ENCODE measurements around the gene FAM135A. TPM values are rescaled to one million over a fixed set of nuclear protein-coding genes. Genes with fewer than 3 reads are reported as not detected.

FAM135A gene
- total RNA-seq, 3 donors from 2014 or later (not counting 1 experiment from before 2014, with no cell fraction given) = 4.8 to 9.3 (median 5.0) TPM

DNA sequence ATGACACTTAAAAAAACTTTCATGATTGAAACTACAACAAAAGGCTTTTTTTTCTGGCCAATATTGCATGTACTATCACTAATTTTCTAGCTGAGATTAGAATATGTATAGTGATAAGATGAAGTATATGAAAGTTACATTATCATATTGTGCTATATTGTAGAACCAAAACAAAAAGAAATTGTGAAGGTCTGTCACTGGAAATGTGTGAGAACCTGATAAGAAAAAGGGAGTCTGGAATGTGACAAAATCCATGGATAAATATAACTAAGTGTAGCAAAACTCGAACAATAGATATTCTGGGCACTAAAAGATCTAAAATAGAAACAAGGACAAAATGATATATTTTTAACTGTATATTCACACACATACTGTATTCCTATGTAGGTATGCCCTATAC is 36.7 kb upstream of the FAM135A start:
- ATAC-seq (no peak), DNase-seq (no peak)
- Histone ChIP-seq H3K27ac (ENCODE audit: low read length) (no peak overlapping the region), H3K4me3 (ENCODE audit: low read length) (no peak overlapping the region), H3K4me1 (ENCODE audit: control insufficient read depth, insufficient read depth, low read length) (no peaks in the 10 kb centered on the region), H3K36me3 (ENCODE audit: control insufficient read depth, insufficient read depth, low read length) (no peaks in the 10 kb centered on the region), H3K27me3 (ENCODE audit: control insufficient read depth, insufficient read depth, low read length) (peaks cover 2% of the 10 kb centered on the region), H3K9me3 (ENCODE audit: control insufficient read depth, insufficient read depth, low read length) (no peaks in the 10 kb centered on the region)
- Mint-ChIP-seq H3K9me3 (no peaks in the 10 kb centered on the region), H3K27ac (no peak overlapping the region), H3K4me1 (no peaks in the 10 kb centered on the region), H3K27me3 (ENCODE audit: low read depth in 2 of 2) (peaks cover 20 to 40% of the 10 kb centered on the region in 2 donors), H3K36me3 (no peaks in the 10 kb centered on the region), H3K4me3 (no peak overlapping the region)
- WGBS (ENCODE audit: insufficient coverage) = no CpG with 5 or more reads among the region's 1 CpG
- TF ChIP-seq, protein P1, sequence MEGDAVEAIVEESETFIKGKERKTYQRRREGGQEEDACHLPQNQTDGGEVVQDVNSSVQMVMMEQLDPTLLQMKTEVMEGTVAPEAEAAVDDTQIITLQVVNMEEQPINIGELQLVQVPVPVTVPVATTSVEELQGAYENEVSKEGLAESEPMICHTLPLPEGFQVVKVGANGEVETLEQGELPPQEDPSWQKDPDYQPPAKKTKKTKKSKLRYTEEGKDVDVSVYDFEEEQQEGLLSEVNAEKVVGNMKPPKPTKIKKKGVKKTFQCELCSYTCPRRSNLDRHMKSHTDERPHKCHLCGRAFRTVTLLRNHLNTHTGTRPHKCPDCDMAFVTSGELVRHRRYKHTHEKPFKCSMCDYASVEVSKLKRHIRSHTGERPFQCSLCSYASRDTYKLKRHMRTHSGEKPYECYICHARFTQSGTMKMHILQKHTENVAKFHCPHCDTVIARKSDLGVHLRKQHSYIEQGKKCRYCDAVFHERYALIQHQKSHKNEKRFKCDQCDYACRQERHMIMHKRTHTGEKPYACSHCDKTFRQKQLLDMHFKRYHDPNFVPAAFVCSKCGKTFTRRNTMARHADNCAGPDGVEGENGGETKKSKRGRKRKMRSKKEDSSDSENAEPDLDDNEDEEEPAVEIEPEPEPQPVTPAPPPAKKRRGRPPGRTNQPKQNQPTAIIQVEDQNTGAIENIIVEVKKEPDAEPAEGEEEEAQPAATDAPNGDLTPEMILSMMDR (IDR thresholded peaks at IDR 0.05) = no peak
- intact Hi-C loops (cut with micrococcal nuclease) = no loop called here

DNA sequence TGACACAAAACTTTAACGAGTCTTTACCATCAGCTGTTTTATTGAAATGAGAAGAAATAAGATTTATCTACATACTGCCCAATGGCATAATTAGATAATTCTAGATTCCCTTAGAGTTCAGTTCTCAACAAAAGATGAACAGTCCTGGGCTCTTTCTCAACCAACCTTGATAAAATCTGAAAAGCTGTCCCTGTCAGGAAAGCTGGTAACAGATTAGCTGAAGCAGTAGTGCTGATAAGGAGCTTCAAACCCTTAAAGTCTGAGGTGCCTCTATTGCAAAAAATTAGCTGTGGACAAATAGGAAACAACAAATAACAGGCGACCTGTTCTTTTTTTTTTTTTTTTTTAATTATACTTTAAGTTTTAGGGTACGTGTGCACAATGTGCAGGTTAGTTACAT is 35.9 kb upstream of the FAM135A start:
- H3K36me3 ChIP-seq (ENCODE audit: control insufficient read depth, insufficient read depth, low read length) = no peaks in the 10 kb centered on the region
- Mint-ChIP-seq H3K4me3 (no peak overlapping the region), H3K27ac (no peak overlapping the region), H3K36me3 (no peaks in the 10 kb centered on the region), H3K9me3 (no peaks in the 10 kb centered on the region), H3K27me3 (ENCODE audit: low read depth in 2 of 2) (peaks cover 20 to 38% of the 10 kb centered on the region in 2 donors), H3K4me1 (no peaks in the 10 kb centered on the region)
- no CpG with 5 or more reads among the region's 3 CpGs for WGBS (ENCODE audit: insufficient coverage)
- intact Hi-C loops (cut with micrococcal nuclease) = no loop called here
- DNase-seq = no peak
- no peaks in the 10 kb centered on the region for H3K27me3 ChIP-seq (ENCODE audit: control insufficient read depth, insufficient read depth, low read length)
- H3K27ac ChIP-seq (ENCODE audit: low read length) = no peak overlapping the region
- H3K4me1 ChIP-seq (ENCODE audit: control insufficient read depth, insufficient read depth, low read length) = no peaks in the 10 kb centered on the region
- no peaks in the 10 kb centered on the region for H3K9me3 ChIP-seq (ENCODE audit: control insufficient read depth, insufficient read depth, low read length)
- TF ChIP-seq, protein P1 (IDR thresholded peaks at IDR 0.05) = no peak
- no peak for ATAC-seq
- H3K4me3 ChIP-seq (ENCODE audit: low read length) = no peak overlapping the region

- H3K9me3 ChIP-seq (ENCODE audit: control insufficient read depth, insufficient read depth, low read length) = no peaks in the 10 kb centered on the region
- no peak overlapping the region for H3K4me3 ChIP-seq (ENCODE audit: low read length)
- Mint-ChIP-seq H3K9me3 (no peaks in the 10 kb centered on the region), H3K4me1 (no peaks in the 10 kb centered on the region), H3K27ac (no peak overlapping the region), H3K36me3 (no peaks in the 10 kb centered on the region), H3K4me3 (no peak overlapping the region), H3K27me3 (ENCODE audit: low read depth in 2 of 2) (peaks cover 11 to 29% of the 10 kb centered on the region in 2 donors)
- intact Hi-C loops (cut with micrococcal nuclease) = no loop called here
- DNase-seq (no peak), ATAC-seq (no peak)
- no peaks in the 10 kb centered on the region for H3K36me3 ChIP-seq (ENCODE audit: control insufficient read depth, insufficient read depth, low read length)
- no peak overlapping the region for H3K27ac ChIP-seq (ENCODE audit: low read length)
- no peaks in the 10 kb centered on the region for H3K27me3 ChIP-seq (ENCODE audit: control insufficient read depth, insufficient read depth, low read length)
- TF ChIP-seq, protein P1 (IDR thresholded peaks at IDR 0.05) = no peak
- 100% methylated on average over 1 of the region's 4 CpGs for WGBS (ENCODE audit: insufficient coverage)
- H3K4me1 ChIP-seq (ENCODE audit: control insufficient read depth, insufficient read depth, low read length) = no peaks in the 10 kb centered on the region
Observed at GRCh38 chr6:70379473-70380013, 33.8 kb upstream of the FAM135A start.

DNA sequence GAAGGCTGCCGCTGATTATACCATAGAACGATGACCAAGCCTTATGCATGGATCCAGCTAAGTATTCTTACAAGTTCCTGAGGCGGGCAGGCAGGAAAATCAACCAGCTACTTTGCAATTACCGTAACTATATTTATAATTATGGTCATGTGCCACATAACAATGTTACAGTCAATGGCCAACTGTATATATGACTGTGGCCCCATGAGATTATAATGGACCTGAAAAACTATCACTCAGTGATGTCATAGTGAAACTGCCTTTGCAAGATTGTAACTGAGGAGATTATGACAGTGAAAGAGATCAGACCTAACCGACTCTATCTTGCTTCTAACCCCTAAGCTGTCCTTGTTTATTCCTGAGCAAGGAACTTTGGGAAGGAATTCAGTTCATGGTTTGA is 33.1 kb upstream of the FAM135A start:
- H3K4me3 ChIP-seq (ENCODE audit: low read length) = no peak overlapping the region
- 80% methylated on average over 4 of the region's 5 CpGs for WGBS (ENCODE audit: insufficient coverage)
- intact Hi-C loops (cut with micrococcal nuclease) = no loop called here
- no peak for DNase-seq
- H3K27me3 ChIP-seq (ENCODE audit: control insufficient read depth, insufficient read depth, low read length) = no peaks in the 10 kb centered on the region
- no peak overlapping the region for H3K27ac Mint-ChIP-seq
- no peaks in the 10 kb centered on the region for H3K36me3 ChIP-seq (ENCODE audit: control insufficient read depth, insufficient read depth, low read length)
- no peaks in the 10 kb centered on the region for H3K4me1 ChIP-seq (ENCODE audit: control insufficient read depth, insufficient read depth, low read length)
- H3K36me3 Mint-ChIP-seq = no peaks in the 10 kb centered on the region
- peaks cover 6 to 22% of the 10 kb centered on the region in 2 donors for H3K27me3 Mint-ChIP-seq (ENCODE audit: low read depth in 2 of 2)
- no peaks in the 10 kb centered on the region for H3K4me1 Mint-ChIP-seq
- no peak for ATAC-seq
- no peaks in the 10 kb centered on the region for H3K9me3 ChIP-seq (ENCODE audit: control insufficient read depth, insufficient read depth, low read length)
- H3K27ac ChIP-seq (ENCODE audit: low read length) = no peak overlapping the region
- TF ChIP-seq, protein P1 (IDR thresholded peaks at IDR 0.05) = no peak
- H3K4me3 Mint-ChIP-seq = no peak overlapping the region
- no peaks in the 10 kb centered on the region for H3K9me3 Mint-ChIP-seq
